COLO829 (cell line): Measurements from ENCODE around the gene F2.
"Not testable (repeated sequence)": the region's sequence is repeated elsewhere in the genome, so short reads cannot be mapped to it uniquely, and the experiment has no call there.

Experiments used
- DNase-seq: peaks from one replicate; pipeline ENCODE4 v3.0.0; 2012; ENCODE audit warnings: low spot score

F2 gene

DNA sequence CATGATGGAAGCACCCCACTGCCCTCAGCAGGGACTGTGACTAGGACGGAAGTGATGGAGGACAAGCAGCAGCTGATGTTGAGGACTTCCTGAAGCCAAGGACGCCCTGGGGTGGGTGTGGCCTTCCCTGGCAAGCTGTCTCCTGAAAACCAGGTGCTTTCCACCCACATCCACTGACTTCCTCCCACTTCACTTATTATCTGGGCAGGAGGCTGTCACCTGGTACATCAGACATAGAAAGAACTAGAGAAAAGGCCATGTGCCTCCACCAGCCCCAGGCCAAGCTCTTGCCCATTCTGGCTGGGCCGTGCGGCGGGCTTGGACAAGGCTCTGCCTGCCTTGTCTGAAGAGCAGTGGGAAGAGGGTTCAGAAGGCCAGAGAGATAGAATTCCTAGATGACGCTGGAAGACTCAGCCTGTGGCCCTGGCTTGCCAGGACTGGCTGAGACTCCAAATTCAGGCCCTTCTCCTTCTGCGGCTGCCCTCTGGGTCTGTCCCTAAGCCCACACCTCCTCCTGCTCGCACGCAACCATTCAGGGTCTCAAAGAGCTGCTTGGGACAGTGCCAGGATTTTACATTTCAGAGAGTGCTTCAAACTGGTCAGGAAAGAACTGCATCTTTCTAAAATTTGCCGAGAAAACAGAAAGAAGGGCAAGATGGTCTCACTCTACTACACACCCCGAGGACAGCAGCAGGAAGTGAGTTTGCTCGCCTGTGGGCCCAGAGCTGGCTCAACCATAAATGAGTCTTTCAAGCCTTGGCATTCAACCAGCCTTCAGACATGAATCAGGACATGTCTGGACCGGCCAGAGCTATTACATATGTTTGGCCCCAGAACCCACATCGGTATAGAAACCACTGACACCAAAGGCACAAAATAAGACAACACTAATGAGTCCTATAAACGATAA, 31.9 kb upstream of the F2 start:
- peak; percentile 21 for DNase-seq

DNA sequence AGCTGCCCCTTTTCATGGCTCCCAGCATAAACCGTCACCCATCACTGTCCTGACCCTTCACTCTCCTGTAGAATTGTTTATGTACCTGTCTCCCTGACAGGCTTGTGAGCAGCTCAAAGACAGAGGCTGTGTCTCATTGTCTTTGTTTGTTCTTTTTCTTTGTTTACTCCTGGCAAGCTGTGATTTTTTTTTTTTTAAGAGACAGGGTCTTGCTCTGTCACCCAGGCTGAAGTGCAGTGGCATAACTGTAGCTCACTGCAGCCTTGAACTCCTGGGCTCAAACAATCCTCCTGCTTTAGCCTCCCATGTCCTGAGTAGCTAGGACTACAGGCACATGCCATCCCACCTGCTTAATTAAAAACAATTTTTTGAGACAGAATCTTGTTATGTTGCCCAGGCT, 28.3 kb upstream of the F2 start:
- DNase-seq = no peak

DNA sequence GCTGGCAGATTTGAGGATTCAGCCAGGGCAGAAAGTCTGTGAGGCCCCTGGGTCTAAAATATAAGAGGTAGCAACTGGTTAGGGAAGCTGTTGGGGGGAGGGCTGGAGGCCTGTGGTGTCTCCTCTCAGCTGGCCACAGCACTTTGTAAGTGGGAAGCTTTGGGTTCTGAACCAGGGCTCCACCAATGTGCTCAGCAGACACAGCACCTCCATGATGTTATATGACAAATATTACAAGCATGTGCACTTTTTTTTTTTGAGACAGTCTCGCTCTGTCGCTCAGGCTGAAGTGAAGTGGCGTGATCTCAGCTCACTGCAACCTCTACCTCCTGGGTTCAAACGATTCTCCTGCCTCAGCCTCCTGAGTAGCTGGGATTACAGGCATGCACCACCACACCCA, 26.6 kb upstream of the F2 start:
- DNase-seq = no peak

DNA sequence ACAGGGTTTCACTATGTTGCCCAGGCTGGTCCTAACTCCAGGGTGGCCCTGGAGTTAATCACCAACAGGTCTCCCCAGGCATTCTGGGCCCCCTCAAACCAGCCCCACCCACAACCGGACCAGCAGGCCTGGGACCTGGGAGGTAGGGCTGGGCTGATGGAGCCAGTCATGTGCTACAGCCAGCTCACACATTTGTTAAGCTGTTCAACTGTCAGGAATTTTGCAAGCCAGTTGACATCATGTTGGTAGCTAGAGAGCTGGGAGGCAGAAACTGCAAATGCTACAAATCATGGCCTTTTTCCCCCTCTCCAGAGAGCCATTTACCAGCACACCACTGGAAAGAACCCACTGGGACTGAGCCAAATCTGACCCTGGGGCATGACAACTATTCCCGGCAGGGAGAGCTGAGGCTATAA, 25.4 kb upstream of the F2 start:
- no peak for DNase-seq

DNA sequence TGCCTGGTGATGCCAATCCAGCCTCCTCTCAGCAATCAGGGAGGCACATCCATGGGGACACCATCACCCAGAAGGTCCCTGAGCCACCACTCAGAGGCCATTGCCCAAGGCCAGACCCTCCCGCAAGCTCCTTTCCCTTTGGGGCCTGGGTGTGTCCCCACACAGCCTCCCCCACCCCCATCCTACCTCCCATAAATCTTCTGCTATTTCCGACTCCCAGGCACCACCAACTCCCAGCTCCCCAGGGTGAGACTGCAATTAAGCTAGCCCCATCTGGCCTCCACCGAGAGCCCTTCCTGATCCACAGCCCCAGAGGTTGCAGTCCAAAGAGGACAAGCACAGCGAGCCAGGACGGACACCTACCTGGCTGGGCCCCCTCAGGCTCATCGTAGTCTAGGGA, 24.9 kb upstream of the F2 start:
- no peak for DNase-seq

DNA sequence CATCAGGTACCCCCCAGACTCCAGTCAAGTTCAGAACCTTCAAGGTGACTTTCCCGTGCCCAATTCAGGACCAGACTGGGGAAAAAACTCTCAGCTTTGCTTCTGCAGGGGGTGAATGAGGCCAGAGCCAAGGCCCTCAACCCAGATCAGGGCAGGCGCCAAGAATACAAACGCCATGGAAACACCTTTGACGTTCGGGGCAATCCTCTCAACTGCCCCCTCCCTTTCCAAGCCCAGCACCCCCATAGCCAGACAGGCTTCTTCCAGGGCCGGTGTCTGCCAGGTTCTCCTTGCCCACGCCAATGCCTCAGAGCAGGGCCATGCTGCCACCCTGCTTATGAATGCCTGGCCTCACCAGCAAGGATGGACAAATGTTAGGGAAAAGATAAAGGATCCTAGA, 24.4 kb upstream of the F2 start:
- no peak for DNase-seq

DNA sequence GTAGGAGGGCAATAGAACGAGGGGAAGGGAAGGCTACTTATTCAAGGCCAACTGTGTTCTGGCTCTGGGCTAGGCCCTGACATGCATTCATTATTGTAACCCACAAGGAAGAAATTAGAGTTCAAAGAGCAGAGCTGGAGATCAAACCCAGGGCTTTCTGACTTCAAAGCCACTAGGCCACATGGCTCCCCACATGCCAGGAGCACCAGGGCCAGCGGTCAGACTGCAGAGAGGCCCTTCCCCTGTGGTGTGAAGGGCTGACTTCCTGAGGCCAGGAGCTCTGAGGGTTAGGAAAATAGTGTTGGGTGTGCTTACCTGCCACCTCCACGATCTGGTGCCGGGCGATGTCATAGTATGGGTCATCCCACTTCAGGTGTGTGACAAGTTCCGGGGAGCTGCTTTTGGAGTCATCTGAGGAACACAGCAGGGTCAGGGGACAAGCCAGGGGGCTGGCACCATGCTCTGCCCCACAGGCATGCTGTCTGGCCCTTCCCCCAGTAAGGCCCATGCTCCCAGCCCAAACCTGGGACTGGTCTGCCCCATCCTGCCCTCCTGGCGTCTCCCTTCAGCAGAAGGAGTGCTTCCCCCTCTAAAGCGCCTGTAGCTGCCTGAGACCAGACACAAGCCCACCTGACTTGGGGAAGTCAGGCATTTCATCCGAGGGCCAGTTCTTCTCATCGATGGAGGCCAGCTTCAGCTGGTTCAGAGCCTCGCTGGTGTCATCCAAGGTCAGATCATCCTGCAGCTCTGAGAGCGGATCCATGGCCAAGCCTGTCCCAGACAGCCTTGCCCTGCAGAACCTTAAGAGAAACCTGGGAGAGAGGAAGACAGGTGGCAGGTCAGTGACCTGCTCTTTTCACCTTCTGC, 23.4 kb upstream of the F2 start:
- DNase-seq = no peak

DNA sequence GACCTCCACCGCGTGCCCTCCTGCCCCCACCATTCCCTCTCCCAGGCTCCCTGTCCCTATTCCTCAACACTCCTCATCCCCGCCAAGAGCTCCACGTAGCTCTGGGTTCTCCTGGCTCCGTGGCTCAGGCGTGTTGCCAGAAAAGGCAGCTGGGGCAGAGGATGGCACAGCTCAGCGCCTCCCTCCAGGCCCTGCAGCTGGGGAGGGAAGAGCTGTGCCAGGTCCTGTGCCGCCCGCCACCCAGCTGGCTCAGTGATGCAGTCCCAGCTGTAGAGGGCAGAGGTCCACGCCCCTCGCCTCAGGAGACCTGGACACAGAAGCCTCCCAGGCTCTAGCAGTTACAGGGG, 22.8 kb upstream of the F2 start:
- no peak for DNase-seq

DNA sequence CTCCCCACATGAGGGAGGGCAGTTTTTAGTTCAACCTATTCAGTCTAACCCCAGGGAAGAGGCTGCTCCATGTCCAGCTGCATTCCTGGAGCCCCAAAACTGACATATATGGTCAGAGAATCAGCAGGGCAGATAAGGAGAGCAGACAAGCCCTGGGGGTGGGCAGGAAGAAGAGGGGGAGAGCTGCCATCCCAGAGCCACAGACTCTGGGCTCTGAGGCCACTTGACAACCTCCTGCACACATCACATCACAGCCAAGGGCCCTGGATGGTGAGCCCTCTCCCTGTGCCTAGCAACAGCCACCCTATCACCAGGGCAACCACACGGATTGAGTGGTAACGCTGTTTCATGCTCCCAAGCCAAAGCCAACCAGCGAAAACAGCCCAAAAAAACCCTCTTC, 21.7 kb upstream of the F2 start:
- DNase-seq = no peak

DNA sequence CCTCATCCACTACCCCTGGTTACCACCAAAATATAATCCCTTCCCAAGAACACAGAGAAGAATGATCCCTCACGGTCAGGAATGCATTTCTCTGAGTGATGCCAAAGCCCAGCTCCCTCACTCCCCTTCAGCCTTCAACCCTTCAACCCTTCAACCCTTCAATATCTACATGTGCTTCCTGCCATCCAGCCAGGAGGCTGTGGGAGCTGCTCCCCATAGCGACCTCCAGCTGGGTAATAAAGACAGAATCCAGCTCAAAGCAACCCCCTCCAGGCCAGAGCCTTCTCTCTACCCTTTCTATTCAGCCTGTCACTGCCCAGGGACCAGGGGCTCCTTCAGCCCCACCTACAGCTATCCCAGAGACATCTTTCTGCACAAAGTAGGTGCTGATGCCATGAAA, 21.3 kb upstream of the F2 start:
- no peak for DNase-seq

DNA sequence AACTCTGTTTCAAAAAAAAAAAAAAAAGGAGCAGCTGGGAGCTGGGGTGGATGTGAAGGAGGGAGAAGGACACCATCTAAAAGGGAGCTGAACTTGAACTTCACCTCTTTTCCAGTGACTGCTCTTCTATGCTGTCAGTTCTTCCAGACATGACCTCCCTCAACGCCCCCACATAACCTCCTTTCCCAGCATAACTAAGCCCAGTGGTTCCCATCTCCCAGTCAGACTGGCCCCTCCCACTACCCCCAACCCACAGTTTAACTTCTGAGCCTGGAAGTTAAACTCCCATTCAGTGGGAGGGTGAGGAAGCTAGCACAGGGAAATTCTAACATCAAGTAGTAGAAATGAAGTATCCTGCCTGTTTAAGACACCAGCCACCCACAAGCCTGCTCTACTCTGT, 20.4 kb upstream of the F2 start:
- DNase-seq = no peak

DNA sequence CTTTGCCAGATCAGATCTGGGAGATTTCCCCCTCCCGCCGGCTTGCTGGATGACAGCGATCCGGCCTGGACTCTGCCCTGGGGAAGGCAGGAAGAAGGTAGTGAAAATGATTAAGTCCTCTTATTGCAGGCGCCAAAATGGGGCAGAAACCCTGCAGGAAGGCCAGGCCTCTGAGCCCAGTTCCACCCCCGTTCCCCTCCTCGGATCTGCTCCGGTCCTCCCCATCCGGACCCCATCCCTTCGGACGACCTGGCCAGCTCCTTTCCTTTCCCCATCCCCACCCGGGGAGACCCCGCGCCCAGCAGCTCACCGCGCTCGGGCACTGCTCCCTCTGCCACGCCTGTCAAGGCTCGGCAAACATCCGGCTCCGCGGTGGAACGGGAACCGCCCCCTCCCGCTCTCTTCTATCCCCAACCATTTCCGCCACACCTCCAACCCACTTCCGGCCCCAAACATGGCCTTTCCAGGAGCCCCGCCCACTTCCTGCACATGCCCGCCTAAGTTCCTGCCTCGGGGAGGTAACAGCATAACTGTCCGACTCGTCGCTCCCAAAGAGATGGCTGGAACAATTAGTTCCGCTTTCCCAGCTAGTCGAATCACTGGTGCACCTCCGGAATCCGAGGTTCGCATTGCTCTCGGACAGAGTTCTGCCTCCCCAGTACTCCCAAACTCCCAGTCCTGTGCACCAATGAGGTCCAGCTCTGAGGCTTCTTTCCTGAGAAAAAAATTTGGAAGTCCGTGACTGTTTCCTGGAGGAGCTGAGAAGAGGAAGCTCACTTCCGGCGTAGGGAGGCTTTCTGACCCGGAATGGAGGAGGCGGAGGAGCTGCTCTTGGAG, 18.6 kb upstream of the F2 start, which contains the start of the genes ARHGAP1 and ZNF408:
TSS of gene ARHGAP1 (minus strand) at position 379 of the 837 bp plus-strand sequence. CDS start 4,512 bp downstream, outside the sequence.
TSS of gene ZNF408 (plus strand) at position 791 of the 837 bp plus-strand sequence. CDS start at position 808, 17 bp downstream.
- peak; percentile 96 for DNase-seq

DNA sequence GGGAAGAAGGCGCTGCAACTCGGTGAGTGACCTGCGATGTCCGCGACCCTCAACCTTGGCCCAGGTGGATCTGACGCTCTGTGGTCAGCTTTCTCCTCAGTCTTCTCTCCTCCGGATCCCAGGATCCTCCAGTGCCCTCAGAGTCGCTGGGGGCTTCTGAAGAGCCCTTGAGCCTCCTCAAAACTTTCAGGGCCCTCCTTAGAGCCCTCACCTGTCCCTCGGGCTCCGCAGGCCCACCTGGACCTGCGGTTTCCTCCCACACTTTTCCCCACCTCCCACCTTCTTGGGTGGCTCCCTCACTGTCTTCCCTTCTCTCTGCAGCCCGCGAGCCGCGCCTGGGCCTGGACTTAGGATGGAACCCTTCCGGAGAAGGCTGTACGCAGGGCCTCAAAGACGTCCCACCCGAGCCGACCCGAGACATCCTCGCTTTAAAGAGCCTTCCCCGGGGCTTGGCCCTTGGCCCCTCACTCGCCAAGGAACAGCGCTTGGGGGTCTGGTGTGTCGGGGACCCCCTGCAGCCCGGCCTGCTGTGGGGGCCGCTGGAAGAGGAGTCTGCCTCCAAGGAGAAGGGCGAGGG, 17.8 kb upstream of the F2 start:
- DNase-seq = no peak

DNA sequence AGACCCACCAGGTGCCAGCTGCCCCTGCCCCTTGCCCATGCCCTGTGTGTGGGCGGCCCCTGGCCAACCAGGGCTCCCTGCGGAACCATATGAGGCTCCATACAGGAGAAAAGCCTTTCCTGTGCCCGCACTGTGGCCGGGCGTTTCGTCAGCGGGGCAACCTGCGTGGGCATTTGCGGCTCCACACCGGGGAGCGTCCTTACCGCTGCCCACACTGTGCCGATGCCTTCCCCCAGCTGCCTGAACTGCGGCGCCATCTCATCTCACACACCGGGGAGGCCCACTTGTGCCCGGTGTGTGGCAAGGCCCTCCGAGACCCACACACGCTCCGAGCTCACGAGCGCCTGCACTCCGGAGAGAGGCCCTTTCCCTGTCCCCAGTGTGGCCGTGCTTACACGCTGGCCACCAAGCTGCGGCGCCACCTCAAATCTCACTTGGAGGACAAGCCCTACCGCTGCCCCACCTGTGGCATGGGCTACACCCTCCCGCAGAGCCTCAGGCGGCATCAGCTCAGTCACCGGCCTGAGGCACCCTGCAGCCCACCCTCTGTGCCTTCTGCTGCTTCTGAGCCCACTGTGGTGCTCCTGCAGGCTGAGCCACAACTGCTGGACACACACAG, 13.8 kb upstream of the F2 start:
- no peak for DNase-seq

DNA sequence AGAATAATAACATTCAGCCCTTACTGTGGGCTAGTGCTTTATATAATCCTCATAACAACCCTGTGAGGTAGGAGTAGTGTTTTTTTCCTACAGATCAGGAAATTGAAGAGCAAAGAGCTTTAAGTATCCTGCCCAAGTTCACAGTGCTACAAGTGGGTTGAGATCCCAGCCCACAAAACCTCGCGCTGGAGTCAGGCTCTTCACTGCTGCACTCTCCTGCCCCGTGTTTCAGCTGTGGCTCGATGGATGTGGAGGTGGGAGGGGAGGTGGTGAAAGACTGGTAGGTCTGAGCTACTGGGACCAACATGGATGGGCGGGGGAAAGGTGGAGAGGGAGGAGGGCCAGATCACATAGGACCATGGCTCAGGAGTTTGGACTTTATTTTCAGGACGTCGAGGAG, 12.1 kb upstream of the F2 start:
- no peak for DNase-seq

DNA sequence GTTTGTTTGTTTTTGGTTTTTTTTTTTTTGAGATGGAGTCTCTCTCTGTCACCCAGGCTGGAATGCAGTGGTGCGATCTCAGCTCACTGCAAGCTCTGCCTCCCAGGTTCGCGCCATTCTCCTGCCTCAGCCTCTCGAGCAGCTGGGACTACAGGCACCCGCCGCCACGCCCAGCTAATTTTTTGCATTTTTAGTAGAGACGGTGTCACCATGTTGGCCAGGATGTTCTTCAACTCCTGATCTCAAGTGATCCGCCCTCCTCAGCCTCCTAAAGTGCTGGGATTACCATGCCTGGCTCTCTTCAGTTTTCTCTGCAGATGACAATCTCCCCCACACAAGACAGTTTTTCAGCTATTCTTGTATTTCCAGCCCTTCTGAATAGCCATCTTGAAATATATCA, 9.7 kb upstream of the F2 start:
- DNase-seq = not testable (repeated sequence)

DNA sequence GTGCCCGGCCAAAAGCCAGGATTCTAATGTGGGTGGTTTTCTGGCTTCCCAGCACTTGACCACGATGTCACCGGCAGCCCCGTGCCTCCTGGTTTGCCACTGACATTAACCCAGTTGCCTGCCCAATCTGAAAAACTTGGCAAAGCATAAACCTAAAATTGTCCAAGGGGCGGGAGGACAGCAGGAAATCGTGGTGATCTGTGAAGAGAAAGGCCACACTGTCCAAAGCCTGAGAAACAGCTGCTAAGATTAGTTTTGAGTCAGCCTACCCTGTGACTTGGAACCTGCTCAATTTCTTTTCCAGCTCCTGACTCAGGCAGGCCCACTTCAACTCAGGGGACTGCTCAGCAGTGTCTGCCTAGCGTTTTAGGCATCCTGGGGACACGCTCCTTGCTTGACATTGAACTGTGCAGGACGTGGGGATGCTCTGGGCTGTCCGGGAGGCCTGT, 8.2 kb upstream of the F2 start:
- DNase-seq = peak; percentile 89

DNA sequence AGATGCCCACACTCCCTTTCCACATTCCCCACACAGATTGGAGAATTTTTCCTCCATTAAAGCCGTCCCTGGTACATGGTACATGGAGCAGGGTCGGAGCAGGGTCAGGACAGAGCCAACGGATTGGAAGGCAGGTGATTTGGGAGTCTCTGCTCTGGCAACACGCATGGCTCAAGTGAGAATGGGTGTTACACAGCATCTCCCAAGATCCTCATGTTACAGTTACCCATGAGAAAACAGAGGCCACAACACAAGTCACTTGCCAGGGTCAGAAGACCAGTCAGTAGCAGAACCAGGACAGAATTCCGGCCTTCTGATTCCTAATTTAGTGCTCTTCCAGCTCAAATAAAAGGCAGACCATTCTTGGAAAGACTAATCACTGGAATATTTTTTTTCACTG, 7.7 kb upstream of the F2 start:
- DNase-seq = no peak

DNA sequence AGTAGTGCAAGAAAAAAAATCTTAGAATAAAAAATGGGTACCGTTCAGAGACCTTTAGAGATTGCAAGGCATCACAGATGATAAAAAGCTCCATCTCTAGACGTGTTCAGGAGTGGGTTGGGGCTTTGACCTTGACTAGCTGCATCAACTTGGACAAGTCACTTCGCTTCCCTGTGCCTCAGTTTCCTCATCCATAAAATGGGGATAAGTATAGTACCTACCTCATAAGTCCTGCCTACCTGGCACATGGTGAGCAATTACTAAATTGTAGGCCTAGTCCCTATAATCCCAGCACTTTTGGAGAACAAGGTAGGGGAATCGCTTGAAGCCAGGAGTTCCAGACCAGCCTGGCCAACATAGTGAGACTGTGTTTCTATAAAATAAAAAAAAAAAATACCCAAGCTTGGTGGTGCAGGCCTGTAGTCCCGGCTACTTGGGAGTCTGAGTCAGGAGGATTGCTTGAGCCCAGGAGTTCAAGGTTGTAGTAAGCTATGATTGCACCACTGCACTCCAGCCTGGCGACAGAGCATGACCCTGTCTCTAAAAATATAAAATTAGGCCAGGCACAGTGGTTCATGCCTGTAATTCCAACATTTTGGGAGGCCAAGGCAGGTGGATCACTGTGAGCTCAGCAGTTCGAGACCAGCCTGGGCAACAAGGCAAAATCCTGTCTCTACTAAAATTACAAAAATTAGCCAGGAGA, 6.0 kb upstream of the F2 start:
- no peak for DNase-seq

DNA sequence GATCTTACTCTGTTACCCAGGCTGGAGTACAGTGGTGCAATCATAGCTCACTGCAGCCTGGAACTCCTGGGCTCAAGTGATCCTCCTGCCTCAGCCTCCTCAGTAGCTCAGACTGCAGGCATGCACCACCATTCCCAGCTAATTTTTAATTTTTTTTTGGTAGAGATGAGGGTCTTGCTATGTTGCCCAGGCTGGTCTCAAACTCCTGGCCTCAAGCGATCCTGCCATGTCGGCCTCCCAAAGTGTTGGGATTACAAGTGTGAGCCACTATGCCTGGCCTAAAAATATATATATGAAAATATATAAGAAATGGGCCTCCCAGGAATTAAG, 1.2 kb upstream of the F2 start:
- DNase-seq = not testable (repeated sequence)
